Measurements from ENCODE around the gene RNF26. TPM values are rescaled to one million over a fixed set of nuclear protein-coding genes. Genes with fewer than 3 reads are reported as not detected.
A peak's percentile ranks its signal among the peaks of the same experiment; 100 is the strongest.

Gene RNF26
- total and polyA plus RNA-seq, 2 of the 13 experiments (the other 11 are each of a cell fraction or from before 2014, with no cell fraction given), result 11.9 to 26.3 TPM

GRCh38 chr11:119334174-119334930 is at the start of gene RNF26 (continued):
- TF ChIP-seq, protein P1, sequence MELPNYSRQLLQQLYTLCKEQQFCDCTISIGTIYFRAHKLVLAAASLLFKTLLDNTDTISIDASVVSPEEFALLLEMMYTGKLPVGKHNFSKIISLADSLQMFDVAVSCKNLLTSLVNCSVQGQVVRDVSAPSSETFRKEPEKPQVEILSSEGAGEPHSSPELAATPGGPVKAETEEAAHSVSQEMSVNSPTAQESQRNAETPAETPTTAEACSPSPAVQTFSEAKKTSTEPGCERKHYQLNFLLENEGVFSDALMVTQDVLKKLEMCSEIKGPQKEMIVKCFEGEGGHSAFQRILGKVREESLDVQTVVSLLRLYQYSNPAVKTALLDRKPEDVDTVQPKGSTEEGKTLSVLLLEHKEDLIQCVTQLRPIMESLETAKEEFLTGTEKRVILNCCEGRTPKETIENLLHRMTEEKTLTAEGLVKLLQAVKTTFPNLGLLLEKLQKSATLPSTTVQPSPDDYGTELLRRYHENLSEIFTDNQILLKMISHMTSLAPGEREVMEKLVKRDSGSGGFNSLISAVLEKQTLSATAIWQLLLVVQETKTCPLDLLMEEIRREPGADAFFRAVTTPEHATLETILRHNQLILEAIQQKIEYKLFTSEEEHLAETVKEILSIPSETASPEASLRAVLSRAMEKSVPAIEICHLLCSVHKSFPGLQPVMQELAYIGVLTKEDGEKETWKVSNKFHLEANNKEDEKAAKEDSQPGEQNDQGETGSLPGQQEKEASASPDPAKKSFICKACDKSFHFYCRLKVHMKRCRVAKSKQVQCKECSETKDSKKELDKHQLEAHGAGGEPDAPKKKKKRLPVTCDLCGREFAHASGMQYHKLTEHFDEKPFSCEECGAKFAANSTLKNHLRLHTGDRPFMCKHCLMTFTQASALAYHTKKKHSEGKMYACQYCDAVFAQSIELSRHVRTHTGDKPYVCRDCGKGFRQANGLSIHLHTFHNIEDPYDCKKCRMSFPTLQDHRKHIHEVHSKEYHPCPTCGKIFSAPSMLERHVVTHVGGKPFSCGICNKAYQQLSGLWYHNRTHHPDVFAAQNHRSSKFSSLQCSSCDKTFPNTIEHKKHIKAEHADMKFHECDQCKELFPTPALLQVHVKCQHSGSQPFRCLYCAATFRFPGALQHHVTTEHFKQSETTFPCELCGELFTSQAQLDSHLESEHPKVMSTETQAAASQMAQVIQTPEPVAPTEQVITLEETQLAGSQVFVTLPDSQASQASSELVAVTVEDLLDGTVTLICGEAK (IDR thresholded peaks at IDR 0.05), result no peak
- TF ChIP-seq, protein P1 (CRISPR knock-in tag; IDR thresholded peaks at IDR 0.05), result no peak
- TF ChIP-seq, protein P2, sequence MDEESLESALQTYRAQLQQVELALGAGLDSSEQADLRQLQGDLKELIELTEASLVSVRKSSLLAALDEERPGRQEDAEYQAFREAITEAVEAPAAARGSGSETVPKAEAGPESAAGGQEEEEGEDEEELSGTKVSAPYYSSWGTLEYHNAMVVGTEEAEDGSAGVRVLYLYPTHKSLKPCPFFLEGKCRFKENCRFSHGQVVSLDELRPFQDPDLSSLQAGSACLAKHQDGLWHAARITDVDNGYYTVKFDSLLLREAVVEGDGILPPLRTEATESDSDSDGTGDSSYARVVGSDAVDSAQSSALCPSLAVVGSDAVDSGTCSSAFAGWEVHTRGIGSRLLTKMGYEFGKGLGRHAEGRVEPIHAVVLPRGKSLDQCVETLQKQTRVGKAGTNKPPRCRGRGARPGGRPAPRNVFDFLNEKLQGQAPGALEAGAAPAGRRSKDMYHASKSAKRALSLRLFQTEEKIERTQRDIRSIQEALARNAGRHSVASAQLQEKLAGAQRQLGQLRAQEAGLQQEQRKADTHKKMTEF (CRISPR knock-in tag; IDR thresholded peaks at IDR 0.05), result peak; percentile 74
- TF ChIP-seq MAF1 (CRISPR knock-in tag; IDR thresholded peaks at IDR 0.05; ENCODE audit: borderline replicate concordance) (no peak), MXD1 (CRISPR knock-in tag; IDR thresholded peaks at IDR 0.05) (no peak; the same call in 1 of the 2 replicates), TCF7 (IDR thresholded peaks at IDR 0.05; ENCODE audit: low read depth) (no peak), SP1 (IDR thresholded peaks at IDR 0.05) (no peak), SP1 (CRISPR knock-in tag; IDR thresholded peaks at IDR 0.05) (peak; percentile 90; the same call in 1 of the 2 replicates), HCFC1 (IDR thresholded peaks at IDR 0.05; ENCODE audit: low read depth, low read length) (peak; percentile 41; the same call in 1 of the 2 replicates), MAFG (CRISPR knock-in tag; IDR thresholded peaks at IDR 0.05) (no peak), JUN (CRISPR knock-in tag; IDR thresholded peaks at IDR 0.05) (no peak), YY1 (IDR thresholded peaks at IDR 0.05; ENCODE audit: insufficient read depth, insufficient replicate concordance, low read depth, low read length) (peak; percentile 98), ZSCAN25 (CRISPR knock-in tag; IDR thresholded peaks at IDR 0.05) (0 out of 2 replicates have a peak, but pooled peaks have one; percentile 44), SNAPC2 (CRISPR knock-in tag; IDR thresholded peaks at IDR 0.05) (no peak), ZNF883 (CRISPR knock-in tag; IDR thresholded peaks at IDR 0.05; ENCODE audit: not compliant biosample characterization) (peak; percentile 70), ZFX (CRISPR knock-in tag; IDR thresholded peaks at IDR 0.05; ENCODE audit: low read depth) (peak; percentile 64), FUBP1 (CRISPR knock-in tag; IDR thresholded peaks at IDR 0.05; ENCODE audit: borderline replicate concordance) (no peak)
